GM23248 (cell line): ENCODE measurements around the gene TGFB1.

Source experiments
- EZH2 ChIP-seq: fragments of 200-600 bp; sonication (generic); IDR thresholded peaks from 2 replicates; pipeline ENCODE4 v1.6.1; 2018; ENCODE audit warnings: antibody characterized with exemption, mild to moderate bottlenecking; ENCODE audit not compliant: insufficient read depth, poor library complexity, severe bottlenecking
- EZH2phosphoT487 ChIP-seq: fragments of 200-600 bp; sonication (generic); IDR thresholded peaks from 2 replicates; pipeline ENCODE4 v1.6.1; 2018; ENCODE audit warnings: antibody characterized with exemption, moderate library complexity, mild to moderate bottlenecking, low read depth; ENCODE audit not compliant: insufficient read depth

DNA sequence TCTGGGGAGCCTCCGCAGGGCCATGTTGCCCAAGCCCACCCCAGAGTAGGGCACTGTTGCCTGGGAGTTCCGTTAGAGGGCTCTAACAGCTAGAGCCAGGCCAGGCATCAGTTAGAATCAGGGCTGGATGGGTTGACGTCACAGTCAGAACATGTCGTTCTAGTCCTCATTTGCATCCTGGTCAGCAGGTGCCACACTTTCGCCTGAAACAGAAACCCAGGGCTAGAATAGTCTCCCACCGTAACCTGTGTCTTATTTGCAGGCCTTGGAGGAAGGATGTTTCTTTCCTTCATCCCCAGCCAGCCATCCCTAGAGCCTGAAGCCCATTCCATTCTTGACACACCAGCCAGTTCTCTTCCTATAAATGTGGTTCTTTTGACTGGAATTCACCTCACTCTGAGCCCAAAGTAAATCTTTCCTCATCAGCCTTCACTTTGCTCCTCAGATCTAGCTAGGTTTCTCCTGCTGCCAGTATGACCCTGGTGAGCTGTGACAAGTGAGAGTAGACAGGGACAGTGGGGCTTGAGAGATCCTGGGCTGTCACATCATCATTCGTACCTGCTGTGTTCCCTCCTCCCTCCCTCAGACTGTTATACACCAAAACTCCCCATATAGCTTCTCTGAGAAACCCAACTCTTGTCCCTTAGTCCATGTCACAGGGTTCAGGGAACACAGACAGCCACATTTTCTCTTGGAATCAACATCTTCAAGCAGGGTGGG is 55.9 kb downstream of the TGFB1 start:
- TF ChIP-seq EZH2 (no peak), EZH2phosphoT487 (no peak)
